IPS-NIHi7 (cell line): Measurements from ENCODE around the gene RC3H2.

ENCODE experiments used
- DNase-seq: peaks from one replicate; pipeline ENCODE4 v3.0.0; 2012; ENCODE audit warnings: mixed read lengths; ENCODE audit errors: extremely low spot score

Gene RC3H2

DNA sequence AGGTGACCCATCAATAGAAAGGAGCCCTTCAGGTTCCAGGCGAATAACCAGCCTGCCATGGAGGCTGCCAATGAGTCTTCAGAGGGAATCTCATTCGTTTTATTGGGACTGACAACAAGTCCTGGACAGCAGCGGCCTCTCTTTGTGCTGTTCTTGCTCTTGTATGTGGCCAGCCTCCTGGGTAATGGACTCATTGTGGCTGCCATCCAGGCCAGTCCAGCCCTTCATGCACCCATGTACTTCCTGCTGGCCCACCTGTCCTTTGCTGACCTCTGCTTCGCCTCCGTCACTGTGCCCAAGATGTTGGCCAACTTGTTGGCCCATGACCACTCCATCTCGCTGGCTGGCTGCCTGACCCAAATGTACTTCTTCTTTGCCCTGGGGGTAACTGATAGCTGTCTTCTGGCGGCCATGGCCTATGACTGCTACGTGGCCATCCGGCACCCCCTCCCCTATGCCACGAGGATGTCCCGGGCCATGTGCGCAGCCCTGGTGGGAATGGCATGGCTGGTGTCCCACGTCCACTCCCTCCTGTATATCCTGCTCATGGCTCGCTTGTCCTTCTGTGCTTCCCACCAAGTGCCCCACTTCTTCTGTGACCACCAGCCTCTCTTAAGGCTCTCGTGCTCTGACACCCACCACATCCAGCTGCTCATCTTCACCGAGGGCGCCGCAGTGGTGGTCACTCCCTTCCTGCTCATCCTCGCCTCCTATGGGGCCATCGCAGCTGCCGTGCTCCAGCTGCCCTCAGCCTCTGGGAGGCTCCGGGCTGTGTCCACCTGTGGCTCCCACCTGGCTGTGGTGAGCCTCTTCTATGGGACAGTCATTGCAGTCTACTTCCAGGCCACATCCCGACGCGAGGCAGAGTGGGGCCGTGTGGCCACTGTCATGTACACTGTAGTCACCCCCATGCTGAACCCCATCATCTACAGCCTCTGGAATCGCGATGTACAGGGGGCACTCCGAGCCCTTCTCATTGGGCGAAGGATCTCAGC is 104.8 kb downstream of the RC3H2 start, which contains the start of gene OR1K1:
Gene OR1K1, plus strand, starts transcription at position 58 of the 995 bp plus-strand sequence. Its CDS starts 0 bp downstream, at position 58.
- no peak for DNase-seq

DNA sequence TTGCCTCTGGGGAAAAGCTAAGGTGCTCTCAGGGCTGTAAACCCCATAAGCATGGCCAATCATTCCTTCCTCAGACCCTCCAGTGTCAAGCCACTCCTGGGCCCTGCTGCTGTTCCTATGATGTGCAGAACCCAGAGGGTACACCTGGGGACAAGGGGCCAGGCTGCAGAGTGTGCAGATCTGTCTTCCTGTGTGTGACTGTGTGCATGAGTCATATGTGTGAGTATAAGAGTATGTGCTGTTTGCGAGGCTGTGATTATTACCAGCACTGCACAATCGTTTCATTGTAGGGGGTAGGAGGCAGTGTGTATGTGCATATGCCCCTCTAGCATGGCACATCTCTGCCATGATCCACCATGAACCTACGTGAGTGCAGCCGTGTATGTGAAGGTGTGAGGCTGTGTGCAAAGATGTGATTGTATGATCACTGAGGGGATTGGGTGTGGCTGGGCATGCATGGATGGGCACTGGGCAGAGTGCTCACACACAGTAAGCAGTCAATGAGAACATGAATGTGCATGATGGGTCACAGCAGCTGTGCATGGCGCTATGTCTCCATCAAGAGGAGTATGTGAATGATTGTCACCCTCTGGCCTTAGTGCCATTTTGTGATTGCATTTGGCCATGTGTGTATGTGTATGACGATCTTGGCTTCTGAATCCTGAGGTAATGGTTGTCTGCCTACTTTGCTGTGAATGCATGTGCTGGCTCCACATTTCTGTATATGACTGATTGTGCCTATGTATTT is 107.7 kb downstream of the RC3H2 start:
- DNase-seq: no peak
